ENCODE data around the gene ANO2.

The ANO2 gene

DNA sequence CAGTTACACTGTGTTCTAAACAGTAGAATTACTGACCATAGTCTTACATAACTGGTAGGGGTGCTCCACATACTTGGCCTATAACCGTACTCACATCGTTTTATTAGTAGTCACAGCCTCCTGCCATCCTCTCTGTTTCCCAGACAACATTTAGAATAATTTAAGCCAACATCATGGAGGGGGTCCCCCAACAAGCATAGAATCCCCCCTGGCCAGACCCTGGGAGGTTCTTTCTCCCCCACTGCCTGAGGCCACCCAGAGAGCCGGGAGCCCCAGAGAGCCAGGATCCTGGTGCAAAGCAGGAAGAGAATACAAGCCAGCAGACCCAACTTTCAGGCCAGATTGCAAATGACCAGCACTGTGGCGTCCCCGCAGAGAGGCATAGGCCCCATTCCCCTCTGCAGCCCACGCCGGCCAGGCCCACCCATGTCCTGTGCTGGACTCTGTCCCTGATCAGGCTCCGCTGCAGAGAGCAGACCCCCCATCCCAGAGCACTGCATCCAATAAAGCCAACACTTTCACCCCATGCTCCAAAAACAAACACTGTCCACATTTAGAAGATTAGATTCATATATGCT lies 317.9 kb downstream of the ANO2 start:
- H2AFZ ChIP-seq (ENCODE audit: low read depth, low read length): no peak overlapping the region
- H3K9me3 ChIP-seq (ENCODE audit: low read length): no peaks in the 10 kb centered on the region
- H3K4me1 ChIP-seq (ENCODE audit: insufficient read depth, low read length): no peaks in the 10 kb centered on the region
- no peaks in the 10 kb centered on the region for H3K36me3 ChIP-seq (ENCODE audit: insufficient read depth, low read length)
- no peak overlapping the region for H3K4me3 ChIP-seq (ENCODE audit: low read length)
- H3K27me3 ChIP-seq (ENCODE audit: insufficient read depth, low read length): no peaks in the 10 kb centered on the region

DNA sequence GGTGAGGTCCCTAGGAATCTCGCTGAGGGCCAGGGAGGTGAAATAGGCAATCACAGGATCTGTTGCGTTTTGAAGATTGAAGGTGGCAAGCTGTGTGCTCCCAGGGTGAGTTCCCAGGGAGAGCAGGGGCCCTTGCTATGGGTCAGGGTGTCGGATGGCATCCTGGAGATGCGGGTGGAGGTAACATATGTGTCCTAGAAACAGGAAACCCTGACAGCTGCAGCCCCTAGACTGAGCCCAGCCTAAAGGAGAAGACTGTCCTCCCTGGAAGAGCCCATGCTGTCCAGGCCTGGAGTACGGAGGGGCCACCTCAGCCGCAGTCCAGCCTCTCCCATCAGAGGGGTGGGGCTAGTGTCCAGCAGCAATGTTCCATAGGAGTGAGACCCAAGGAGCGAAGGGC lies 318.9 kb downstream of the ANO2 start:
- H2AFZ ChIP-seq (ENCODE audit: low read depth, low read length): no peak overlapping the region
- H3K36me3 ChIP-seq (ENCODE audit: insufficient read depth, low read length): no peaks in the 10 kb centered on the region
- no peaks in the 10 kb centered on the region for H3K4me1 ChIP-seq (ENCODE audit: insufficient read depth, low read length)
- no peak overlapping the region for H3K4me3 ChIP-seq (ENCODE audit: low read length)
- no peaks in the 10 kb centered on the region for H3K27me3 ChIP-seq (ENCODE audit: insufficient read depth, low read length)
- H3K9me3 ChIP-seq (ENCODE audit: low read length): no peaks in the 10 kb centered on the region

DNA sequence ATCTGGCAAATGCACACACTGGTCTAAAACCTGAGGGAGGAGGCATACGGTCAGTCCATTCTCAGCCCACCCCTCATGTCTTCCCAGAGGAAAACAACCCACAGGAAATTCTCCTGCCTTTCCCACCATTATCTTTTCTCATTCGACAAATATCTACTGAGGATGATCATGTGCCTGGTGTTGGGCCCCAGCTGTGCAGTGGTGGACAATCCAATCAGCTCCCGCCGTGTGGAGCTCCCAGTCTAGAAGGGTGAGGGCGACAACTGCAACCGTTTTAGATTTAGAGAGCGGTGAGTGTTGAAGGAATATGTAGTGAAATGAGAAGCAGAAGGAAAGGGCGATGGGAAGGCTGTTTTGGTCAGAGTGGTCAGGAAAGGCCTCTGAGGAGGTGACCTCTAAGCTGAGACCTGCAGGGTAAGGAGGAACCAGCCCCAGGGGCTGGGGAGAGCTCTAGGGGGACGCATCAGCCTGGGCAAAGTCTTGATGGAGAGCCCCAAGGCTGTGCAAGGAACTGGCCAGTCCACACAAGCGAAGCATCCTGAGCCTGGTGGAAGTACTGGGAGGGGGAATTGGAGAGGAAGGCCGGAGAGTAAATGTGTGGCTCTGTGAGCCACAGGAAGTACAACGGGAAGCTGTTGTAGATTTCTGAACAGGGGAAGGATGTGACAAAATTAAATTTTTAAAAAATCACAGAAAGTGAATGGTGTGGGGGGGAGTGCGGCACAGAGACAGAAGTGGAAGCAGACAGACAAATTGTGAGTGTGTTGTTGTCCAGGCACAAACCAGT lies 320.4 kb downstream of the ANO2 start:
- Histone ChIP-seq H3K9me3 (ENCODE audit: low read length) (no peaks in the 10 kb centered on the region), H3K36me3 (ENCODE audit: insufficient read depth, low read length) (no peaks in the 10 kb centered on the region), H2AFZ (ENCODE audit: low read depth, low read length) (no peak overlapping the region), H3K4me1 (ENCODE audit: insufficient read depth, low read length) (no peaks in the 10 kb centered on the region), H3K27me3 (ENCODE audit: insufficient read depth, low read length) (no peaks in the 10 kb centered on the region), H3K4me3 (ENCODE audit: low read length) (no peak overlapping the region)

DNA sequence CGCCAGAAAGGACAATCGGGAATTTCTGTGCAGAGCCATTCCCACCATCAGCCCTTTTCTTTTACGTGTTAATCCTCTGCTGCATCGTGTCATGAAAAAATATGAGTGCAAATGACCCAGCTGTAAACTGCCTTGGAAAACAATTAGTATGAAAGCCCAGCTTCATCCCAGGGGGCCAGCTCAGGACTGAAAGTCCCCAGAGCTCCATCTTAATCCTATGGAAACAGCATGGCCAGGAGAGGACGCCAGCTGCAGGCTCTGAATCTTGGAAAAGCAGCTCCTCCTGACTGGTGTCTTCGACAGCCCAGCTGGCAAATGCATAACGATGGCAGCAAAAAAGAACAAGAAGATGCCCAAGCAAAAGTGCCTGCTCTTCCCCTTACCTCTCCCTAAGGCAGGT lies 321.6 kb downstream of the ANO2 start:
- Histone ChIP-seq H3K9me3 (ENCODE audit: low read length) (no peaks in the 10 kb centered on the region), H3K4me3 (ENCODE audit: low read length) (no peak overlapping the region), H3K27me3 (ENCODE audit: insufficient read depth, low read length) (no peaks in the 10 kb centered on the region), H3K4me1 (ENCODE audit: insufficient read depth, low read length) (no peaks in the 10 kb centered on the region), H2AFZ (ENCODE audit: low read depth, low read length) (no peak overlapping the region), H3K36me3 (ENCODE audit: insufficient read depth, low read length) (no peaks in the 10 kb centered on the region)

DNA sequence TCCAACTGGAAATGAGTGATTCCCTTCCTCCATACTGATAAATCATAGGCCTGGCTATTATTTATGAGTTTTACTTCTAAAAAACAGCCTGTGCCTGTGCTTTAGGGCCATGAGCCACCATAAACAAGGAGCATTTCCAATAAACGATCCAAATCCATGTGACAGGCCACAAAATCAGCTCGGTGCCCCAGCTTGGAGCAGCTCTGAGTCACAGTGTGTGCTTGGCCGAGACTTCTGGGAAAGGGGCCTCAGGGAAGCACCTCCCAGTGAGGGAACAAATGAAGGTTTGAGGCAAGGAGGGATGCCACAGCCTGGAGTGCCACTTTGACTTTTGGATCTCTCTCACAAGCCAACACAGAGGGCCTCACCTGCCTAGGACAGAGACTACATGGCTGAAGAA lies 322.8 kb downstream of the ANO2 start:
- Histone ChIP-seq H3K36me3 (ENCODE audit: insufficient read depth, low read length) (no peaks in the 10 kb centered on the region), H3K4me3 (ENCODE audit: low read length) (no peak overlapping the region), H2AFZ (ENCODE audit: low read depth, low read length) (no peak overlapping the region), H3K9me3 (ENCODE audit: low read length) (peaks cover 1% of the 10 kb centered on the region), H3K27me3 (ENCODE audit: insufficient read depth, low read length) (no peaks in the 10 kb centered on the region), H3K4me1 (ENCODE audit: insufficient read depth, low read length) (no peaks in the 10 kb centered on the region)

DNA sequence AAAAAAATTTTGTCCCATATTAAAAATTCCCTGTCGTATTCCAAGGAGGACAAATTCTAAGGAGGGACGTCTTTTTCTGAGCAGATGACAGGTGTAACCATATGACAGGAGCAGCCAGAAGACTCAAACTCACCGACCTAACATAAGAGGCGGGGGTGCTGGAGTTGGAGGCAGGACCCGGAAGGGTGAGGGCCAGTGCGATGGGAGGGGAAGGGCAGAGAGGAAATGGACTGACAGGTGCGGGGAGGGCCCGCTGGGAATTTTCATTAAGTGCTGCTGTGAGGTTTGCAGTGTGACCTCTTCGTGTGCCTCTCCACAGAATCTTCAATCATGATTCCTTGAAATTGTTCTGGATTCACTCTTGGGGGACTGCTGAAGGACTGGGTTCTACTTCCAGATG lies 323.7 kb downstream of the ANO2 start:
- H3K36me3 ChIP-seq (ENCODE audit: insufficient read depth, low read length): no peaks in the 10 kb centered on the region
- H3K4me1 ChIP-seq (ENCODE audit: insufficient read depth, low read length): no peaks in the 10 kb centered on the region
- no peak overlapping the region for H3K4me3 ChIP-seq (ENCODE audit: low read length)
- no peak overlapping the region for H2AFZ ChIP-seq (ENCODE audit: low read depth, low read length)
- H3K9me3 ChIP-seq (ENCODE audit: low read length): peaks cover 7% of the 10 kb centered on the region
- no peaks in the 10 kb centered on the region for H3K27me3 ChIP-seq (ENCODE audit: insufficient read depth, low read length)

DNA sequence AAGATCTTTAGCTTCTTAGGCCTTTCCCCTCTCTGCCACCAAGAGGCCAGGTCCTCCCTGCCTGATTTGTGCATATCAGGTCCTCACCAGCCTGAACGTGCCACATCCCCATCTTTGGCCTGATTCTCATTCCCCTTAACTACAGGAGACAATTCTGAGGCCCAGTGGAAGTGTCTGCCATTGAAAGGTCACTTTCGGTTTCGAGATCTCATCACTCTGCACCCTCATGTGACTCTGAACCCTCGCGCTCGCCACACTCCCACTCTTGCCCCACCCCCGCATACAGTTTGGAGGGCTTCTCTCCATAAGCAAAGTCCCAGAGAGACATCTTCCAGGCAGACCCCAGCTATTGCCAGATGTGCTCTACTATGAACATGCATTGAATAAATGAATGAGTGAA lies 324.2 kb downstream of the ANO2 start:
- no peak overlapping the region for H3K4me3 ChIP-seq (ENCODE audit: low read length)
- H3K4me1 ChIP-seq (ENCODE audit: insufficient read depth, low read length): no peaks in the 10 kb centered on the region
- H2AFZ ChIP-seq (ENCODE audit: low read depth, low read length): no peak overlapping the region
- peaks cover 7% of the 10 kb centered on the region for H3K9me3 ChIP-seq (ENCODE audit: low read length)
- no peaks in the 10 kb centered on the region for H3K27me3 ChIP-seq (ENCODE audit: insufficient read depth, low read length)
- H3K36me3 ChIP-seq (ENCODE audit: insufficient read depth, low read length): no peaks in the 10 kb centered on the region

DNA sequence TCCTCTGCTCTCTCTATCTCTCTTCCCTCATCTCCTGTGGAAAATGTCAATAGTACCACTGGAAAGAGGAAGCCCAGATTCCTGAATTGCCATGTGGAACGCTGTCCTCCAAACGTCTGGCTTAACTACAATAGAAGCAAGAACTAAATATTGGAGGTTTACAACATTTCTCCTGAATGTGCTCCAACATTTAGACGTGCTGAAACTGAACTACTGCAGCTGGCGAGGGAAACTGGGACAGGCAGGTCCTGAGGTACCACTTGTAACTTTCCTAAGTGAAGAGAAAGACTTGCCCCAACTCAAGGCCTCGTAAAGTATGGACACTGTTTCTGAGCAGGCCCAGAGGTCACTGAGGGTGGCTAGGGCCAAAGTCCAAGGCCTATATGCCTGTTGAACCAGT lies 325.4 kb downstream of the ANO2 start:
- Histone ChIP-seq H3K4me1 (ENCODE audit: insufficient read depth, low read length) (no peaks in the 10 kb centered on the region), H3K4me3 (ENCODE audit: low read length) (no peak overlapping the region), H3K9me3 (ENCODE audit: low read length) (peaks cover 7% of the 10 kb centered on the region), H3K36me3 (ENCODE audit: insufficient read depth, low read length) (no peaks in the 10 kb centered on the region), H3K27me3 (ENCODE audit: insufficient read depth, low read length) (no peaks in the 10 kb centered on the region), H2AFZ (ENCODE audit: low read depth, low read length) (no peak overlapping the region)

DNA sequence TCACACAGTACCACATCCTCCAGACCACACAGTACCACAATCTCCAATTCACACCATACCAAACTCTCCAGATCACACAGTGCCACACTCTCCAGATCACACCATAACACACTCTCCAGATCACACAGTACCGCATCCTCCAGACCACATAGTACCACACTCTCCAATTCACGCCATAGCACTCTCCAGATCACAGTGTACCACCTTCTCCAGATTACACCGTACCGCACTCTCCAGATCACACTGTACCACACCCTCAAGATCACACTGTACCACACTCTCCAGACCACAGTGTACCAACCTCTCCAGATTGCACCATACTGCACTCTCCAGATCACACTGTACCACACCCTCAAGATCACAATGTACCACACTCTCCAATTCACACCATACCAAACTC lies 328.2 kb downstream of the ANO2 start:
- no peaks in the 10 kb centered on the region for H3K4me1 ChIP-seq (ENCODE audit: insufficient read depth, low read length)
- no peak overlapping the region for H3K4me3 ChIP-seq (ENCODE audit: low read length)
- peaks cover 7% of the 10 kb centered on the region for H3K9me3 ChIP-seq (ENCODE audit: low read length)
- no peaks in the 10 kb centered on the region for H3K27me3 ChIP-seq (ENCODE audit: insufficient read depth, low read length)
- no peak overlapping the region for H2AFZ ChIP-seq (ENCODE audit: low read depth, low read length)
- no peaks in the 10 kb centered on the region for H3K36me3 ChIP-seq (ENCODE audit: insufficient read depth, low read length)

DNA sequence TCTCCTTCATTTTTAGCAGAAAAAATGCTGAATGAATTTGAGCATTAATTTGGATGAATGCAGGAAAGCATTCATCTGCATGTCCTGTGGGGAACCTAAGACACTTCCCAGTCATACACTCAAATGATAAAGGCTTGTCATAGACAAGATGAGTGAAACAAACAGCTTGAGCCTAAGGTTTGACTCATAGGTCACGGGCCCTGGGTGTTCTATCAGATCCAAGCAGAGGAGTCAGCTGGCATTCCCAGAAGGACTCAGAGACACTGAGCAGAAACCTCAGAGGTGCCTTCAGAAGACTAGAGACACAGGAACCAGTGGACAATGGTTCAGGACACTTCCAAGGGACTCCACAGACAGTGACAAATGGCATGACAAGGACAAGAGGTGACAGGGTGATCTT lies 329.3 kb downstream of the ANO2 start:
- H2AFZ ChIP-seq (ENCODE audit: low read depth, low read length): no peak overlapping the region
- H3K9me3 ChIP-seq (ENCODE audit: low read length): peaks cover 7% of the 10 kb centered on the region
- no peaks in the 10 kb centered on the region for H3K4me1 ChIP-seq (ENCODE audit: insufficient read depth, low read length)
- no peaks in the 10 kb centered on the region for H3K36me3 ChIP-seq (ENCODE audit: insufficient read depth, low read length)
- H3K4me3 ChIP-seq (ENCODE audit: low read length): no peak overlapping the region
- H3K27me3 ChIP-seq (ENCODE audit: insufficient read depth, low read length): no peaks in the 10 kb centered on the region

DNA sequence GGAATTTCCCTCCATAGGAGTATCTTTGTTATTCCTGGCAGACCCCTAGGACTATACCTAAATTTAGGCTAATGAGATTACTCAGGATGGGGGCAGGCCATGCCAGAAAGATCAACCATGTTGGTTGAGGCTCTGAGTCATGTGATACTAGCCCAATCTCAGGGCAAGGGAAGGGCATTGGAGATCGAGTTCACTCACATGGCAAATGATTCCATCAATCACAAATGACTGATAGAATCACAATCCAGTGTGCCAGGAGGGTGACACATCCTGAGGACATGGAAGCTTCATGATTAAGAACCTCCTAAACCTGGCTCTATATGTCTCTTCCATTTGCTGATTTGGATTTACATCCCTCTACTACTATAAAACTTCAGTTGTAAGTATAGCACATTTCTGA lies 330.8 kb downstream of the ANO2 start:
- H3K9me3 ChIP-seq (ENCODE audit: low read length): peaks cover 7% of the 10 kb centered on the region
- H3K4me1 ChIP-seq (ENCODE audit: insufficient read depth, low read length): no peaks in the 10 kb centered on the region
- H2AFZ ChIP-seq (ENCODE audit: low read depth, low read length): no peak overlapping the region
- H3K4me3 ChIP-seq (ENCODE audit: low read length): no peak overlapping the region
- no peaks in the 10 kb centered on the region for H3K36me3 ChIP-seq (ENCODE audit: insufficient read depth, low read length)
- H3K27me3 ChIP-seq (ENCODE audit: insufficient read depth, low read length): no peaks in the 10 kb centered on the region

DNA sequence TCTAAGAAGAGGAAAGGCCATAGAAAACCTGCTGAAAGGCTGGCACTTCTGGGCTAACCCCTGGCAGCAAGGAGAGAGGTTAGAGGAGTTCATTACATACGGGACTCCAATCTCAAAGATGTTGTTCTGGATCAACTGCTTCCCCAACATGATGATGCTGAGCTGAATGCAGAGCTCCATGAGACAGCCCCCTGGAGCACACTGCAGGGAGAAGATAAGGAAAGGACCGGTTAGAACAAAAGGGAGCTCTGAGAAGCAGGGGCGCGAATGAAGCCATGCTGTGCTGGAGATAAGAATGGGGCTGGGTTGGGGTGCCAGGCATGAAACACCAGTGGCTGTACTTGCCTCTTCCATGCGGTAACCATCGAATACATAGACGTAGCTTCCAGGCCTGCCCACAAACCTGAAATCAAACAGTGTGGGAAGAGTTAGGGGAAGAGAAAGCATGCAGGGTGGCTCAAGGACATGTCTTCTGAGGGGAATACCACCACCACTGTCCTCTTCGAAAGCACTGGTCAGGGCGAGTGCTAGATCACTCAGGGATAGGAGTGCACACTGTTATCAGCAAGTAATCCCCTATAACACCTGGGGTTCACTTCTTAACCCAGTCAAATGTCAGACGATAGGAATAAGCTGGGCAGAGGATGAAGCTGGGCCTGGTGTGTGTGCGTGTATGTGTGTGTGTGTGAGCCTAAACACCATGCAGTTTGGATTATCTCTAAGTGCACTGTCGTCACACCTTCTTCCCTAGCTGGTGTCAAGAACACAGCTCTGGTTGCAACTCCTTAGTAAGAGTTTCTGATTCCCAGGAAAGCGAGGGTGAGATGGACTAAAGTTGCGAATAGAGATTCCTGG lies 332.3 kb downstream of the ANO2 start:
- Histone ChIP-seq H3K27me3 (ENCODE audit: insufficient read depth, low read length) (no peaks in the 10 kb centered on the region), H3K4me1 (ENCODE audit: insufficient read depth, low read length) (no peaks in the 10 kb centered on the region), H2AFZ (ENCODE audit: low read depth, low read length) (no peak overlapping the region), H3K4me3 (ENCODE audit: low read length) (no peak overlapping the region), H3K36me3 (ENCODE audit: insufficient read depth, low read length) (no peaks in the 10 kb centered on the region), H3K9me3 (ENCODE audit: low read length) (peaks cover 7% of the 10 kb centered on the region)

DNA sequence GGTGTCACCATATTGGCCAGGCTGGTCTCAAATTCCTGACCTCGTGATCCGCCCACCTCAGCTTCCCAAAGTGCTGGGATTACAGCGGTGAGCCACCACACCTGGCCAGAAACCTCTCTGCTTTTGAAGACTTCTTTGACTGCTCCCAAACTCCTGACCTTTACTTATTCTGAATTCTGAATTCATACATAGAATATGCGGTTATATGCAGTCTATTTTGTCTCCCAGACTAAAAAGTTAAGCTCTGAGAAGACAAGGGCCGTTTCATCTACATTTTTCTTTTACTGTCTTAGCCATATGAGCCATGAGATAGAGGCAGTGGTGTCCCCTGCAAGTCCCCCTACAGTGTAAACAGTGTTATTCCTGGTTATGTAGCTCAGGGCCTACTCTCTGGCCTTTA lies 333.9 kb downstream of the ANO2 start:
- Histone ChIP-seq H3K27me3 (ENCODE audit: insufficient read depth, low read length) (no peaks in the 10 kb centered on the region), H2AFZ (ENCODE audit: low read depth, low read length) (no peak overlapping the region), H3K36me3 (ENCODE audit: insufficient read depth, low read length) (no peaks in the 10 kb centered on the region), H3K4me1 (ENCODE audit: insufficient read depth, low read length) (peaks cover 13% of the 10 kb centered on the region), H3K4me3 (ENCODE audit: low read length) (no peak overlapping the region), H3K9me3 (ENCODE audit: low read length) (no peaks in the 10 kb centered on the region)

Measured in neuron (in vitro differentiated cells).